ENCODE results near the gene TPM4. TPM values are rescaled to one million over a fixed set of nuclear protein-coding genes. Genes with fewer than 3 reads are reported as not detected.
"Not testable (repeated sequence)": the region's sequence is repeated elsewhere in the genome, so short reads cannot be mapped to it uniquely, and the experiment has no call there.

Gene TPM4
- total RNA-seq, 1 donor from 2014 or later = 275 TPM

DNA sequence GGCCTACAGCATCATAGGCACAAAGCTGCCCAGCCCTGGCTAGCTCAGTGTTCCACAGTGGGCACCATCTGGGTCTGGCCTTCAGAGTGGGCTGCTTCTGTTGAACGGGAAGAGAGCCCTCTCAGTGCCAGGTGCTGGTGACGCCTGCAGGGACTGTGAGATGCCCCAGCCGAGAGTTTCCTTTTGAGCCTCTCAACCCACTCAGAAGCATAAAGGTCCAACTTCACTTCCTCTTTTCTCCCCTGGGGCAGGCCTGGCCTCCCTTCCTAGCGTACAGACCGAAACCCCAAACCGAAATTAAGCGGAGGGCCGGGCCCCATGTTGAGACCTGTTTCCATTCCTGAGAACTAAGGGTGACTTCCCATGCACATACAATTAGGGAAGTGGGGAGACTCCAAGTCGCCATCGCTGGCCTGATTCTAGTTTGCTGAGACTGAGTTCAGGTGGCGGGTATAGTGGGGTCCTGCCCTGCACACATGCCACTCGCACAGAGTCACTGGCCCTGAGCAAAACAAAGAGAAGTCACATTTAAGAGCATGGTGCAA, 42.3 kb downstream of the TPM4 start:
- Mint-ChIP-seq H3K27ac (no peak overlapping the region), H3K36me3 (ENCODE audit: insufficient read depth) (peaks cover 3% of the 10 kb centered on the region), H3K4me1 (ENCODE audit: low read depth) (no peaks in the 10 kb centered on the region), H3K27me3 (no peaks in the 10 kb centered on the region), H3K9me3 (ENCODE audit: low read depth) (no peaks in the 10 kb centered on the region), H3K4me3 (ENCODE audit: low read depth) (no peak overlapping the region)
- TF ChIP-seq, protein P1, sequence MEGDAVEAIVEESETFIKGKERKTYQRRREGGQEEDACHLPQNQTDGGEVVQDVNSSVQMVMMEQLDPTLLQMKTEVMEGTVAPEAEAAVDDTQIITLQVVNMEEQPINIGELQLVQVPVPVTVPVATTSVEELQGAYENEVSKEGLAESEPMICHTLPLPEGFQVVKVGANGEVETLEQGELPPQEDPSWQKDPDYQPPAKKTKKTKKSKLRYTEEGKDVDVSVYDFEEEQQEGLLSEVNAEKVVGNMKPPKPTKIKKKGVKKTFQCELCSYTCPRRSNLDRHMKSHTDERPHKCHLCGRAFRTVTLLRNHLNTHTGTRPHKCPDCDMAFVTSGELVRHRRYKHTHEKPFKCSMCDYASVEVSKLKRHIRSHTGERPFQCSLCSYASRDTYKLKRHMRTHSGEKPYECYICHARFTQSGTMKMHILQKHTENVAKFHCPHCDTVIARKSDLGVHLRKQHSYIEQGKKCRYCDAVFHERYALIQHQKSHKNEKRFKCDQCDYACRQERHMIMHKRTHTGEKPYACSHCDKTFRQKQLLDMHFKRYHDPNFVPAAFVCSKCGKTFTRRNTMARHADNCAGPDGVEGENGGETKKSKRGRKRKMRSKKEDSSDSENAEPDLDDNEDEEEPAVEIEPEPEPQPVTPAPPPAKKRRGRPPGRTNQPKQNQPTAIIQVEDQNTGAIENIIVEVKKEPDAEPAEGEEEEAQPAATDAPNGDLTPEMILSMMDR (IDR thresholded peaks at IDR 0.05; ENCODE audit: unreplicated experiment) = no peak
- no peak for DNase-seq (ENCODE audit: low spot score, unreplicated experiment)

DNA sequence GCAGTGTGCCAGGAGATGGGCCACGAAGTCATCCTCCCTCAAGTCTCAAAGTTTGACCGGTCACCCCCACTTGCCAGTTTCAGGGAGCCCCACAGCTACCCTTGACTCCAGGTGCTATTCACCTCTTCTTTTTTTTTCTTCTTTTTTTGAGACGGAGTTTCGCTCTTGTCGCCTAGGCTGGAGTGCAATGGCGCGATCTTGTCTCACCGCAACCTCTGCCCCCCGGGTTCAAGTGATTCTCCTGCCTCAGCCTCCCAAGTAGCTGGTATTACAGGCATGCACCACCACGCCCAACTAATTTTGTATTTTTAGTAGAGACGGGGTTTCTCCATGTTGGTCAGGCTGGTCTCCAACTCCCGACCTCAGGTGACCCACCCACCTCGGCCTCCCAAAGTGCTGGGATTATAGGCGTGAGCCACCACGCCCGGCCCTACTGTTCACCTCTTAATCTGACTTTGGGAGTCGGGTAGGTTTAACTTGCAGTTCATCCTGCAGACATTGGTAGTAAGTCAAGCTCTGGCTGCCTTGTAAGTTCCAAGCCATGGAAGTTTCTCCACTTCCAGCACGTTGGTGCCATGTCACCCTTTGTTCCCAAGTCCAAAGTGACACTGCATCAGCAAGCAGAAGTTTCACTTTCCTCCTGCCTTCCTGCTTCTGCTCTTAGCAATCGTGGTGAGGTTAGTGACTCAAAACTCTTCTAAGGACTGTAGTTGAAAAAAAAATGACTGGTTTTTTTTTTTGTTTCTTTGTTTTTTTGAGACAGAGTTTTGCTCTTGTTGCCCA, 43.0 kb downstream of the TPM4 start:
- not testable (repeated sequence) for H3K4me3 Mint-ChIP-seq (ENCODE audit: low read depth); H3K9me3 Mint-ChIP-seq (ENCODE audit: low read depth); H3K4me1 Mint-ChIP-seq (ENCODE audit: low read depth); H3K27me3 Mint-ChIP-seq; H3K27ac Mint-ChIP-seq; H3K36me3 Mint-ChIP-seq (ENCODE audit: insufficient read depth); DNase-seq (ENCODE audit: low spot score, unreplicated experiment)

DNA sequence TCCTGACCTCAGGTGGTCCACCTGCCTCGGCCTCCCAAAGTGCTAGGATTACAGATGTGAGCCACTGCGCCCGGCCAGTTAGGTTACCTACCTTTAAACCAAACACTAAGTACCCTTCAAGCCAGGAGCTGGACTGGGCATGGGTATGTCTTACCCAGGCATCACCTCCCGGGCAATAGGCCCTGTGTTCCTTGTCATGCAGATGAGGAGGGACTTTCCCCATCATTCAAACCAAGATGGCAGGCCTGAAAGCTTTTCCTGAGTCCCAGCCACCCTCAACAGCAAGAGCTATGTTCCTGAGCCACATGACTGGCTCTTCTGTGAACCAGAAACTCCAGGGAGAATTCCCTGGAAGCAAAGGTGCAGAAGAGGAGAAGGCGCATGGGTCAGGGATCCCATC, 44.8 kb downstream of the TPM4 start:
- no peak overlapping the region for H3K4me3 Mint-ChIP-seq (ENCODE audit: low read depth)
- TF ChIP-seq, protein P1 (IDR thresholded peaks at IDR 0.05; ENCODE audit: unreplicated experiment) = no peak

DNA sequence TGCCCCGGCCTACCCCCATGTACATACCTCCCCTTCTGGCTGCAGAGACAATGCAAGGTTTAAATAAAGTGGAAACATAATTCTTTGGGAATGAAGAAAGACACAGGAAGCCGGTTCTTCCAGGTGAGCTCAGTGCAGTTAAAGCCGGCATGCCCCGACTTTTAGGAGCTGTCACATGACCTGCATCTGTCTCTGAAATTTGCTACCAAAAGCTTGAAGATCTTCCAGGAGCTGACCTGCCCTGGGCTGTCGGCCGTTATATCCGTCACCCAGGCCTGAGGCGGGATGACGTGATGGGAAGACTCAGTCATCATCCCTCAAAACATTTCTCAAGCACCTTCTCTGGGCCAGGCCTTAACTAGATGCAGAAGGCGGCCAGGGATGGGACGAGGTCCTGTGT, 45.7 kb downstream of the TPM4 start:
- no peak for DNase-seq (ENCODE audit: low spot score, unreplicated experiment)
- peaks cover 8% of the 10 kb centered on the region for H3K36me3 Mint-ChIP-seq (ENCODE audit: insufficient read depth)
- no peaks in the 10 kb centered on the region for H3K27me3 Mint-ChIP-seq
- H3K27ac Mint-ChIP-seq = peak overlapping the region; percentile 71
- H3K4me1 Mint-ChIP-seq (ENCODE audit: low read depth) = no peaks in the 10 kb centered on the region
- no peaks in the 10 kb centered on the region for H3K9me3 Mint-ChIP-seq (ENCODE audit: low read depth)
- TF ChIP-seq, protein P1 (IDR thresholded peaks at IDR 0.05; ENCODE audit: unreplicated experiment) = no peak
- no peak overlapping the region for H3K4me3 Mint-ChIP-seq (ENCODE audit: low read depth)

More for the DNA sequence above, 44.8 kb downstream of the TPM4 start:
- Mint-ChIP-seq H3K27ac (no peak overlapping the region), H3K27me3 (no peaks in the 10 kb centered on the region), H3K9me3 (ENCODE audit: low read depth) (no peaks in the 10 kb centered on the region), H3K4me1 (ENCODE audit: low read depth) (no peaks in the 10 kb centered on the region), H3K36me3 (ENCODE audit: insufficient read depth) (peaks cover 6% of the 10 kb centered on the region)
- DNase-seq (ENCODE audit: low spot score, unreplicated experiment) = no peak

DNA sequence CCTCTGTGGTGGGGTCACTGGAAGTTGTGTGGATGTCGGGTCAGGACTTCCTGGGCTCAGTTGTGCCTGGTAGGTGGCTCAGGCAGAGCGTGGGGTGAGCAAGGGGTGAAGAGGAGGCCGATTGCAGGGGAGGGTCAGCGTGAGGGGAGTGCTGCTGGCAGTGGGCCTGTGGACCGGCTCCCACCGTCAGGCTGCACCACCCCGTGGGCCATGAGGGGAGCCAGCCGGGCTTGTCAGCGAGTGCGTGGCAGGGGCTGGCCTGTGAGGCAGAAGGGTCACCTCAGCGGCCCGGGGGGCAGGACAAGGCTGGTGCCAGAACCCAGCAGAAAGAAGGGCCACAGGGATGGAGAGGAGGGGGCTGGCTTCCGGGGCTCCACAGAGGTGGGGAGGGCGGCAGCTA, 48.7 kb downstream of the TPM4 start:
- no peaks in the 10 kb centered on the region for H3K4me1 Mint-ChIP-seq (ENCODE audit: low read depth)
- H3K27ac Mint-ChIP-seq = no peak overlapping the region
- TF ChIP-seq, protein P1 (IDR thresholded peaks at IDR 0.05; ENCODE audit: unreplicated experiment) = no peak
- H3K9me3 Mint-ChIP-seq (ENCODE audit: low read depth) = no peaks in the 10 kb centered on the region
- H3K27me3 Mint-ChIP-seq = no peaks in the 10 kb centered on the region
- no peak for DNase-seq (ENCODE audit: low spot score, unreplicated experiment)
- no peak overlapping the region for H3K4me3 Mint-ChIP-seq (ENCODE audit: low read depth)
- peaks cover 16% of the 10 kb centered on the region for H3K36me3 Mint-ChIP-seq (ENCODE audit: insufficient read depth)
